Activated CD8-positive, alpha-beta T cell treated with anti-CD3 and anti-CD28 coated beads for 36 hours (primary cell): Measurements from ENCODE around the gene SLC12A2. TPM values are rescaled to one million over a fixed set of nuclear protein-coding genes. Genes with fewer than 3 reads are reported as not detected.

Experiments
- ATAC-seq: fragments of 200-7000 bp; cut with Tn5 transposase; one replicate; pipeline ENCODE4 v1.10.0; 2021; ENCODE audit warnings: mild to moderate bottlenecking, moderate library complexity
- CTCF ChIA-PET: fragments of 350-600 bp; sonication (Branson Sonifier 250); formaldehyde crosslinking; loops from one replicate; lab custom pipeline; 2021; ENCODE audit warnings: antibody characterized with exemption; lab: Charles Lee
- POLR2A ChIA-PET: fragments of 350-600 bp; sonication (Branson Sonifier 250); formaldehyde crosslinking; loops from one replicate; lab custom pipeline; 2021; ENCODE audit warnings: antibody characterized with exemption; lab: Charles Lee
- DNase-seq: peaks from one replicate; pipeline ENCODE4 v3.0.0-alpha.2; 2020
- H3K27ac Mint-ChIP-seq: one replicate; pipeline ENCODE4 v1.8.0; 2021; ENCODE audit warnings: mild to moderate bottlenecking, mixed read lengths
- H3K27me3 Mint-ChIP-seq: one replicate; pipeline ENCODE4 v1.8.0; 2021; ENCODE audit warnings: mixed read lengths
- H3K36me3 Mint-ChIP-seq: one replicate; pipeline ENCODE4 v1.8.0; 2021; ENCODE audit warnings: low read depth, mixed read lengths
- H3K4me1 Mint-ChIP-seq: one replicate; pipeline ENCODE4 v1.8.0; 2021; ENCODE audit warnings: low read depth, mixed read lengths
- H3K4me3 Mint-ChIP-seq: one replicate; pipeline ENCODE4 v1.8.0; 2021; ENCODE audit warnings: mild to moderate bottlenecking, moderate library complexity, mixed read lengths
- H3K9me3 Mint-ChIP-seq: one replicate; pipeline ENCODE4 v1.8.0; 2021; ENCODE audit warnings: mixed read lengths
- intact Hi-C: fragments of 100-400 bp; cut with micrococcal nuclease; formaldehyde crosslinking; loops from one replicate; pipeline ENCODE4 v1.10.0; 2022
- total RNA-seq, 2 experiments: library from RNA; stranded (reverse); gene quantifications; one replicate each; pipeline ENCODE4 v1.2.3, GENCODE V29; 2021
- TF ChIP-seq, protein P1 (sequence below): fragments of 200-600 bp; IDR thresholded peaks from one replicate; pipeline ENCODE4 v1.8.0; 2022; ENCODE audit warnings: antibody characterized with exemption, mild to moderate bottlenecking

SLC12A2 gene
- total RNA-seq, 2 experiments from 2014 or later = 11.9 to 12.4 TPM

DNA sequence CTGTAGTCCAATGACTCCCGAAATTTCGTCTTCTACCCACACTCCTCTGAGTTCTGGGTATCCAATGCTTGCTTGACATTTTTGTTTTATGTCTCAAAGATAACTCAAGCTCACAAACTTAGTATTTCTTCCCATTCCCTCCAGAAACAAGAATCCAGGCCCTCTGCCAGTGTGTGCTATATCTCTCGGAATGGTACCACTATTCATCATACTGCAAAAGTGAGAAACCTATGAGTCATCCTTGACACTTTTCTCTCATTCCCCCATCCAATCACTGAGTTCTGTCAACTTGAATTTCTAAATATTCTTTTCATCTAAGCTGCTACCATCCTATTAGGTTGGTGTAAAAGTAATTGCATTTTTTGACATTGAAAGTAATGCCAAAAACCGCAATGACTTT, 9.8 kb downstream of the SLC12A2 start:
- ChIA-PET CTCF (no interaction called here), POLR2A (interaction anchor here (1.2 kb wide), 1 partner anchor 11 kb away, joined by 3 read pairs; no protein-coding TSS in a partner anchor)
- DNase-seq (no peak), ATAC-seq (no peak)
- Mint-ChIP-seq H3K4me3 (no peak overlapping the region), H3K27ac (no peak overlapping the region), H3K9me3 (peaks cover 15% of the 10 kb centered on the region), H3K36me3 (peaks cover 40% of the 10 kb centered on the region), H3K4me1 (peaks cover 29% of the 10 kb centered on the region), H3K27me3 (no peaks in the 10 kb centered on the region)
- intact Hi-C loops = no loop called here
- TF ChIP-seq, protein P1, sequence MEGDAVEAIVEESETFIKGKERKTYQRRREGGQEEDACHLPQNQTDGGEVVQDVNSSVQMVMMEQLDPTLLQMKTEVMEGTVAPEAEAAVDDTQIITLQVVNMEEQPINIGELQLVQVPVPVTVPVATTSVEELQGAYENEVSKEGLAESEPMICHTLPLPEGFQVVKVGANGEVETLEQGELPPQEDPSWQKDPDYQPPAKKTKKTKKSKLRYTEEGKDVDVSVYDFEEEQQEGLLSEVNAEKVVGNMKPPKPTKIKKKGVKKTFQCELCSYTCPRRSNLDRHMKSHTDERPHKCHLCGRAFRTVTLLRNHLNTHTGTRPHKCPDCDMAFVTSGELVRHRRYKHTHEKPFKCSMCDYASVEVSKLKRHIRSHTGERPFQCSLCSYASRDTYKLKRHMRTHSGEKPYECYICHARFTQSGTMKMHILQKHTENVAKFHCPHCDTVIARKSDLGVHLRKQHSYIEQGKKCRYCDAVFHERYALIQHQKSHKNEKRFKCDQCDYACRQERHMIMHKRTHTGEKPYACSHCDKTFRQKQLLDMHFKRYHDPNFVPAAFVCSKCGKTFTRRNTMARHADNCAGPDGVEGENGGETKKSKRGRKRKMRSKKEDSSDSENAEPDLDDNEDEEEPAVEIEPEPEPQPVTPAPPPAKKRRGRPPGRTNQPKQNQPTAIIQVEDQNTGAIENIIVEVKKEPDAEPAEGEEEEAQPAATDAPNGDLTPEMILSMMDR = no peak

DNA sequence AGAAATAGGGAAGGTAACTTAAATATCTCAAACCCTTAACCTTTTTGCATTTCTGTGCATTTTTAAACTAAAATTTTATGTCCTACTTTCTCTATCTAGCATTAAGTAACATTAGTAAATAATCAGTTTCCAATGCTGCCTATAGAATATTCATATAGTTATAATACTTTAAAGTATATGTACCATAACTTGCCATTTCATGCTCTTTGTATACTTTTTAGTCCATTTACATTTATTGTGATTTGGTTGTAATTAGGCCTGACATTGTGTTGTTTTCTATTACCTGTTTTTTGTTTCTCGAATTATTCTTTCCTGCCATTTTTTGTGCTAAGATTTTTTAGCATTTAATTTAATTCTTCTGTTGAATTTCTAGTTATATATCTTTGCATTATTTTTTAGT, 13.7 kb downstream of the SLC12A2 start:
- H3K4me1 Mint-ChIP-seq = peaks cover 13% of the 10 kb centered on the region
- H3K4me3 Mint-ChIP-seq = no peak overlapping the region
- DNase-seq = no peak
- no peak overlapping the region for H3K27ac Mint-ChIP-seq
- H3K27me3 Mint-ChIP-seq = no peaks in the 10 kb centered on the region
- TF ChIP-seq, protein P1 = no peak
- ATAC-seq = no peak
- POLR2A ChIA-PET = interaction anchor here (0.5 kb wide), 1 partner anchor 9 kb away, joined by 3 read pairs; no protein-coding TSS in a partner anchor
- peaks cover 39% of the 10 kb centered on the region for H3K36me3 Mint-ChIP-seq
- CTCF ChIA-PET = no interaction called here
- H3K9me3 Mint-ChIP-seq = peaks cover 21% of the 10 kb centered on the region
- intact Hi-C loops = no loop called here

DNA sequence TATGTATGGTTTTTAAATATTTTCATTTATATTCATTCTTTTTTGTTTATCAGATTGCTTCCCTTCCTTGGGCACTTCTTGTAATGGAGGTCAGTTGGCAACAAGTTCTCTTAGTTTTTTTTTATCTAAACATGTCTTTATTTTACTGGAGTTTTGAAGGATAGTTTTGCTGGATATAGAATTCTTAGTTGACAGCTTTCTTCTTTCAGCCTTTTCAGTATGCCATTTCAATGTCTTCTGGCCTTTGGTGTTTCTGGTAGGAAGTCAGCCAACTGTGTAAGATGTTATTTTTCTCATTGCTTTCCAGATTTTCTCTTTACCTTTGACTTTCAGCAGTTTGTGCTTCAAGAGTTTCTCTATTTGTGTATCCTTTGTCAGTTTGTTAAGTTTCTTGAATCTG, 14.2 kb downstream of the SLC12A2 start:
- Mint-ChIP-seq H3K27ac (no peak overlapping the region), H3K4me3 (no peak overlapping the region), H3K27me3 (no peaks in the 10 kb centered on the region), H3K9me3 (peaks cover 21% of the 10 kb centered on the region), H3K36me3 (peaks cover 36% of the 10 kb centered on the region), H3K4me1 (peaks cover 13% of the 10 kb centered on the region)
- ChIA-PET POLR2A (no interaction called here), CTCF (no interaction called here)
- DNase-seq = no peak
- ATAC-seq = no peak
- TF ChIP-seq, protein P1 = no peak
- intact Hi-C loops = no loop called here

DNA sequence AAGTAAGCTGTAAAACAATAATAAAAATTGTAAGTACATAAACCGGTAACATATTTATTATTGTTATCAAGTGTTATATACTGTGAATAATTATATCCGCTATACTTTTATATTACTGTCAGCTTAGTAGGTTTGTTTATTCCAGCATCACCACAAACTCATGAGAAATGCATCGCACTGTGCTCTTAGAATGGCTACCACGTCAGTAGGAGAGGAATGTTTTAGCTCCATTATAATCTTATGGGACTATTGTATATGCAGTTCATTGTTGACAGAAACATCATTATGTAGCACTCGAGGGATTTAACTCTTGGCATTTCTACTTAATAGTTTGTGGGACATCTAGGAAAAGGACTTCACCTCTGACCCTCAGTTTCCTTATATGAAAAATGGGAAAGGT, 16.4 kb downstream of the SLC12A2 start:
- Mint-ChIP-seq H3K27ac (no peak overlapping the region), H3K27me3 (no peaks in the 10 kb centered on the region), H3K36me3 (peaks cover 23% of the 10 kb centered on the region), H3K4me3 (no peak overlapping the region), H3K4me1 (peaks cover 3% of the 10 kb centered on the region), H3K9me3 (peaks cover 20% of the 10 kb centered on the region)
- intact Hi-C loops = no loop called here
- ChIA-PET CTCF (no interaction called here), POLR2A (no interaction called here)
- TF ChIP-seq, protein P1 = no peak
- ATAC-seq (no peak), DNase-seq (no peak)

DNA sequence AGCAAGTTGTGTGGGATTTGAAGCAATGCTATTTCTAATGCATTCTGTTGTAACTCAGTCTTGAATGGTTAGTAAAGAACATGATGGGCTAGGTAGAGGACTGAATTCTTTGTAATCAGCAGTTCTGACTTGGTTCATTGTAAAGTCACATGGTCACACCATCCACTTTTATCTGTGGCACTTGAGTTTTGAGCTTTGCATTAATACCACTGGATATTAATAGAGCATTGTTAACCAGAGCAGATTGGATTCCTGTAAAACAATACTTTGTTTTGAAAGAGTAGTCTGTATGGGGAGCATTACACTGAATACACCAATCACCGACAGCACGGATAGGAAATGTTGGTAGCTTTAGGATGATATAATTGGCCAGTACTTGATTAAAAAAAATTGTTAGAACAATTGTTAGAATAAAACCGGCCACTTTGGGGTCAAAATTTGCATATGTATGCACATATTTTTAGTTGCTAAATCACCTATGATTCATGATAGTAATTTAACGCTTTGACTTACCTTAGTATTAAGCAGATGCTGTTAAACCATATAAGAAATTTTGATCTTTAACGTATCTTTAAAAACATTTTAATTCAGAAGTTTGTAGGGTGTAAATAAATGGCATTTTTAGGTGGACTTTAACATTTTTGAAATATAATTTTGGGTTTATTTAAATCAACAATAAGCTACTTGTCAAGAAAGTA, 17.4 kb downstream of the SLC12A2 start:
- Mint-ChIP-seq H3K36me3 (peaks cover 19% of the 10 kb centered on the region), H3K4me3 (no peak overlapping the region), H3K9me3 (peaks cover 18% of the 10 kb centered on the region), H3K4me1 (peaks cover 3% of the 10 kb centered on the region), H3K27me3 (no peaks in the 10 kb centered on the region), H3K27ac (no peak overlapping the region)
- ChIA-PET CTCF (no interaction called here), POLR2A (no interaction called here)
- intact Hi-C loops = no loop called here
- TF ChIP-seq, protein P1 = no peak
- ATAC-seq (no peak), DNase-seq (no peak)
